LHCN-M2 (cell line): ENCODE results near the gene F11. TPM values are rescaled to one million over a fixed set of nuclear protein-coding genes. Genes with fewer than 3 reads are reported as not detected.
A peak's percentile ranks its signal among the peaks of the same experiment; 100 is the strongest.
"Not testable (repeated sequence)": the region's sequence is repeated elsewhere in the genome, so short reads cannot be mapped to it uniquely, and the experiment has no call there.

Experiments
- DNase-seq: peaks from one replicate; pipeline ENCODE4 v3.0.0-alpha.2; 2012; ENCODE audit warnings: low read depth
- polyA plus RNA-seq: library from polyadenylated mRNA; unstranded; fragments of >200 nt; gene quantifications from one replicate; pipeline ENCODE4 v1.2.1, GENCODE V29; 2012; ENCODE audit warnings: missing spikeins
- total RNA-seq: library from RNA; depleted of rRNA; stranded (reverse); fragments of >200 nt; gene quantifications from 2 replicates; pipeline ENCODE4 v1.2.3, GENCODE V29; 2014; rRNA removed

Gene F11
- not detected in 2 replicates for total RNA-seq
- polyA plus RNA-seq, result not detected

DNA sequence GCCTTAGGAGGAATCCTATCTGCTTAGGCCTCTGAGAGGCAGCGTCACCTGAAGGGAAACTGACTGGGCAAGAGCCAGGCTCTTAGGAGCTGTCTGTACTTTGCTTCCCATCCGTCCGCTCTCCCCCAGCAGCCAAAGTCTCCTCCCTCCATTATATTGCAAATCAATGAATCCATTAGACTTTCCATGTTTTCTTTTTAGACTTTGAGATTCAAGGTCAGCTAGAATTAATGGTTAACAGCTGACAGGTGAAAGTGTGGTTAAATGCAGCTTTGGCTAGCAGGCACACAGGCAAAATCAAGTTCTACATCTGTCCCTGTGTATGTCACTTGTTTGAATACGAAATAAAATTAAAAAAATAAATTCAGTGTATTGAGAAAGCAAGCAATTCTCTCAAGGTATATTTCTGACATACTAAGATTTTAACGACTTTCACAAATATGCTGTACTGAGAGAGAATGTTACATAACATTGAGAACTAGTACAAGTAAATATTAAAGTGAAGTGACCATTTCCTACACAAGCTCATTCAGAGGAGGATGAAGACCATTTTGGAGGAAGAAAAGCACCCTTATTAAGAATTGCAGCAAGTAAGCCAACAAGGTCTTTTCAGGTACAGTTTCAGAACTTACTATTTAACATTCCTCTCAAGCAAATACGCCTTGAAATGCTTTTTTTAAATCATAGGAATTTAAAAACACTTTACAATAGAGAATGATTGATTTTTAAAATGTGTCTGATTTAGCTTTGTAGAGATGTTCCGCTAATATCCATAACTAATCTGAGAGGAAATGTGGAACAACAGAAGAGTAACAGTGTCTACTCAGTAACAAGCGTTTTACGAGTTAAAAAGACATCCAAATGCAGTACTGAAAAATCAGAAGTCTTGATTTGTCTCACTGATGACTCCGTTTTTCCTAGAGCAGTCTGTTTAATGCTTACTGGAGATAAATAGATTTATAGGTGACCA, at the start of gene F11:
F11 (plus strand) TSS at position 507 of the 970 bp plus-strand sequence. CDS start 948 bp downstream, outside the sequence.
- no peak for DNase-seq

- peak; percentile 39 for DNase-seq
These were observed 49.4 kb upstream of the F11 start for GRCh38 chr4:186216465-186217024.

GRCh38 chr4:186217733-186218293, 48.2 kb upstream of the F11 start:
- DNase-seq, result no peak

- DNase-seq, result no peak
These were observed 44.4 kb upstream of the F11 start for GRCh38 chr4:186221624-186222023.

- DNase-seq, result no peak
These were observed 40.1 kb upstream of the F11 start for GRCh38 chr4:186225848-186226247.

DNA sequence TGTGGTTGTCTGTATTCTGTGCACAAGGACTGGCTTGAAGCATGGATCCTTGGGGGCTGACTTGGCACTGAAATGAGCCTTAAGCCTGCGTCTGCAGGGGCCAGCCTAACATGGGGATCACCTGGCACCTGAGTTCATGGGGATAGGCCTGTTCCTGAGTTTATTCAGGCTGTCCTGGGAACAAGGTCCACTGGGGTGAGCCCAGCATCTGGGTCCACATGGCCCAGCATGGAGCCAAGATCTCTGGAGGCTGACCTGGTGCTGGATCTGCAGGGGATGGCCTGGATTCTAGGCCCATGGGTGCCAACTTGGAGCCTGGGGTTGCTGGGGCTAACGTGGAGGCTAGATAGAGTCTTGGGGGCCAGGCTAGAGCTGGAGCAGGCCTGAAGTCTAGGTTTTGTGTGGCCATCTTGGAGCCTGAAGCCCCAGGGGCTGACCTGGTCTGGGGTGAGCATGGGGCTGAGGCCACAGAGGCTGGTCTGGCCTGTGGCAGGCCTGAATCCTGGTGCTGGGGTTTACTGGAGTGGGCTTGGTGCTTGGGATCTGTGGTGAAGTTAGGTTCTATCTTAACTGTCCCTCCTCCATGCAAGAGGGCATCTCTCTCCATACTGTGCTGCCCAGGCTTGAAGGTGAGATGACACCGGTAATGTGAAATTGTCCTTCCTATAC, 39.3 kb upstream of the F11 start:
- no peak for DNase-seq

GRCh38 chr4:186227221-186227620, 38.8 kb upstream of the F11 start, which contains the start of gene KLKB1:
KLKB1 (plus strand) TSS chr4:186227507; CDS start chr4:186228196, 689 bp downstream.
- peak; percentile 63 for DNase-seq

DNA sequence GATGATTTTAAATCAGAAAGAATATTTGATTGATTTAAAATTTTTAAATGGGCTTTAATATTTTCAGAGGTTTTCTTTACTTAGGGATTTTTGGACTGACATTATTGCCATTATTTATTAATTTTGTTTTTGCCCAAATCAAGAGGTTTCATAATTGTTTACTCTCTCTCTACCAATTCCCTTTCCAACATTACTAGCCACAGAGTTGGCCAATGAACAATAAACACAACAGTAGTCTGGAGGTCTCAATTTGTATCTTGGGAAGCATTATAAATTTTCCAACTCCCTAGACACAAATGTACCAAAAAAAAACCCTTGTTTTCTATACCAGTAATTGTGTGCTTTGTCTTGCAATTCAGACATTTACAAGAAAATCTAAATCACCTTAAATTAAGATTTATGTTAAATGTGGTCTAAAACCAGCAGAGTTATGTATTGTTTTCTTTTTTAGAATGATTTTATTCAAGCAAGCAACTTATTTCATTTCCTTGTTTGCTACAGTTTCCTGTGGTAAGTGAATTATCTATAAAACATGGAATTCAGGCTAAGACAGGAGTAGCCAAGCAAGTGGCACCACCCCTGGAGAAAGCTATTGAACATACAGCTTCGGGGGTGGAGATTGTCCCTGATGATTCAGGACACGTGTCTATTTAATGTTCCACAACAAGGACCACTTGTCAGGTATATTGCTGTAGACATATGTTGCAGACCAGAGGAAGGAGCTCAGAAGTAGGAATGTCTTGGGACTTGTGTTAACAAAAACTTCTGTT, 38.1 kb upstream of the F11 start:
- DNase-seq, result no peak

- DNase-seq, result no peak
These were observed 37.5 kb upstream of the F11 start for GRCh38 chr4:186228514-186228894.

DNA sequence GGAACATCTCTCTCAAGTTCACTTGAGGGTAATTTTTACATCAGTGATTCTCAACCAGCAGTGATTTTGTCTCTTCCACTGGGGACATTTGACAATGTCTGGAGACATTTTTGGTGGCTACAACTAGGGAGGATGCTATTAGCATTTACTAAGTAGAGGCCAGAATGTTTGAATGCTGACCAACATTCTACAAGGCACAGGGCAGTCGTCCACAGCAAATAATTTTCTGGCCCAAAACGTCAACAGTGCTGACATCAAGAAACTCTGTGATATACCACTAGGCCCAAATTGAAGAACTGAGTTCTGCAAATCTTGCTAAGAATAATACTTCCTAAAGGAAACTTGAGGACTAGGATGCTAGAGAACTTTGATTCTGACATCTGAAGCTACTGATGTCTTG, 31.6 kb upstream of the F11 start:
- DNase-seq, result no peak

- no peak for DNase-seq
These were observed 29.9 kb upstream of the F11 start for GRCh38 chr4:186236126-186236525.

GRCh38 chr4:186240452-186240847, 25.5 kb upstream of the F11 start:
- DNase-seq, result no peak

- DNase-seq, result no peak
These were observed 25.0 kb upstream of the F11 start for GRCh38 chr4:186240848-186241491.

GRCh38 chr4:186241616-186242015, 24.4 kb upstream of the F11 start:
- DNase-seq, result no peak

- DNase-seq, result not testable (repeated sequence)
These were observed 24.0 kb upstream of the F11 start for GRCh38 chr4:186242031-186242430.

DNA sequence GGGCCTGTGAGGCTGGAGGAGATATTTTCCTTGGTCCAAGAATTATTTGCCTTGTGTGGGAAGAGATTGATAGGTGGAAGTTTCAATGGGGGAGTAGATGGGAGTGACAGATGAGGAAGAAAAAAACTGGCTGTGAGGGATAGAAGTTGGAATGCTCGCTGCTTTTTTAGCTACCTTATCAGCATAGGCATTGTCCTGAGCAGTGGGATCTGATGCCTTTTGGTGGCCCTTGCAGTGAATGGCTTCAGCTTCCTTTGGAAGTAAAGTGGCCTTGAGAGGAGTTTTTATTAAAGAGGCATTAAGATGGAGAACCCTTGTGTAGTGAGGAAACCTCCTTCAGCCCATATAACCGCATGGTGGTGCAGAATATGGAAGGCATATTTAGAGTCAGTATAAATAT, 22.7 kb upstream of the F11 start:
- no peak for DNase-seq

DNA sequence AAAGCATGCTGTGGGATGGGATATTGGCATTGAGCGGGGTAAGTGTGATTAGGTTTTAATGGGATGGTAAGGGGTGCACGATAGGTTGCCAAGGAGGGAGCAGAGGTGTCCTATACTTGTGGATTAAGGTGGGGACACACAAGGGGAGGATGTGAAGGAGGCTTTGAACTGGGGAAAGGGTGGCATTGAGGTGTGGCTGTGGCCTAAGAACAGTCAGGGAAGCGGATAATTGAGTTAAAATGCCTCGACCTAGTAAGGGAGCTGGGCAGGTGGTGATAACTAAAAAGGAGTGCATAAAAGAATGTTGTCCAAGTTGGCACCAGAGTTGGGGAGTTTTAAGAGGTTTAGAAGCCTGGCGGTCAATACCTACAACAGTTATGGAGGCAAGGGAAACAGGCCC, 21.2 kb upstream of the F11 start:
- no peak for DNase-seq

DNA sequence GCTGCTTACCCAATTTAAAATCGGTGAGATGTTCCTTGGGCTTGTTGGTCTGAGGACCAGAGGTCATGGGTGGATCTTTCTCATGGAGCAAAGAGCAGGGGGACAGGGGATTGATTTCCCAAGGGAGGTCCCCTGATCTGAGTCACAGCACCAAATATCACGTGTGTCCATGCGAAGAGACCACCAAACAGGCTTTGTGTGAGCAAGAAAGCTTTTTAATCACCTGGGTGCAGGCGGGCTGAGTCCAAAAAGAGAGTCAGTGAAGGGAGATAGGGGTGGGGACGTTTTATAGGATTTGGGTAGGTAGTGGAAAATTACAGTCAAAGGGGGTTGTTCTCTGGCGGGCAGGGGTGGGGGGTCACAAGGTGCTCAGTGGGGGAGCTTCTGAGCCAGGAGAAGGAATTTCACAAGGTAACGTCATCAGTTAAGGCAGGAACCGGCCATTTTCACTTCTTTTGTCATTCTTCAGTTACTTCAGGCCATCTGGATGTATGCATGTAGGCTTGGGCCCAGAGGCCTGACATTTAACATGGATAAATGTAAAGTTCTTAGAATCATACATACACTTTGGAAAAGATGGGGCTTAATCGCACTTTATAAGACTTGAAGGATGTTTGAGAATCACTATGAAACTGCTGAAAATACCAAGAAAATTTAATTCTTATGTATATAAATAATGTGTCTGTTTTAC, 18.8 kb upstream of the F11 start:
- DNase-seq, result not testable (repeated sequence)

GRCh38 chr4:186248643-186249042, 17.3 kb upstream of the F11 start:
- no peak for DNase-seq
